Right lobe of liver (tissue), 4 donors: Measurements from ENCODE around the gene NEK8.

Source experiments
- CTCF ChIP-seq, 4 donors: fragments of 200-600 bp in 3 of 4; fragments of 450-650 bp in 1 of 4; IDR thresholded peaks; one replicate each; pipeline versions ENCODE4 v1.5.1 to v1.8.0; 2016 to 2022; ENCODE audit warnings: antibody characterized with exemption in 4 of 4, mild to moderate bottlenecking in 2 of 4
- POLR2A ChIP-seq: fragments of 450-650 bp; IDR thresholded peaks from one replicate; pipeline ENCODE4 v1.6.1; 2017; ENCODE audit warnings: antibody characterized with exemption, mild to moderate bottlenecking
- donor health status: DM: no; HTN: no; CAD: no.
- donor health status: DM: no; HTN: no; CAD: no.
- donor health status: DM: no; HTN: yes; CAD: no.

- no peak for TF ChIP-seq CTCF (IDR thresholded peaks at IDR 0.05)
- no peak for TF ChIP-seq POLR2A
Observed at GRCh38 chr17:28774206-28774605, 45.6 kb downstream of the NEK8 start.
